K562 (cell line): Measurements from ENCODE around the gene CRIP1. TPM values are rescaled to one million over a fixed set of nuclear protein-coding genes. Genes with fewer than 3 reads are reported as not detected.

Experiments used
- ATAC-seq: fragments of 200-7000 bp; cut with Tn5 transposase; 3 replicates; pipeline ENCODE4 v1.9.1; 2020; ENCODE audit warnings: moderate library complexity
- BruUV-seq: library from RNA; stranded (reverse); fragments of 400-500 nt; replicated peaks from 2 replicates; lab custom pipeline; 2021; lab: Mats Ljungman, UMichigan
- CTCF ChIA-PET: fragments of 300-600 bp; formaldehyde crosslinking; extraction: SDS; loops from one replicate; lab custom pipeline; 2021; ENCODE audit warnings: low intra/inter-chr PET ratio; lab: Yijun Ruan, JAX
- POLR2A ChIA-PET: fragments of 300-600, 350-650 bp; sonication (Branson Sonifier 250); formaldehyde crosslinking; extraction: SDS; loops from one replicate; lab custom pipeline; 2021; ENCODE audit warnings: antibody characterized with exemption, inconsistent platforms; lab: Yijun Ruan, JAX
- DNase-seq, 4 experiments: peaks; one replicate each; pipeline versions ENCODE4 v3.0.0 to v3.0.0-alpha.2; 2011 to 2018; ENCODE audit warnings: low spot score in 3 of 4, mixed read lengths in 3 of 4; ENCODE audit errors: extremely low read depth in 1 of 4
- FAIRE-seq: peaks from 2 replicates; lab custom pipeline; 2011; peaks lifted over from hg19 to GRCh38; lab: Jason Lieb, UNC
- H2AFZ ChIP-seq: 2 replicates; pipeline ENCODE4 v1.6.0; 2011; ENCODE audit warnings: low read depth, low read length, control low read depth, inconsistent platforms
- H3K27ac ChIP-seq: fragments of 200-600 bp; 3 replicates; pipeline ENCODE4 v1.8.0; 2011; ENCODE audit warnings: low read depth, mild to moderate bottlenecking, control low read depth, inconsistent platforms, low read length, moderate library complexity, mixed read lengths; ENCODE audit errors: extremely low read depth
- H3K27me3 ChIP-seq, 2 experiments: fragments of 300-600 bp in 1 of 2; 2 replicates in 1 of 2; 3 replicates in 1 of 2; pipeline versions ENCODE4 v1.6.0 to v1.8.0; 2011; ENCODE audit warnings: inconsistent platforms in 2 of 2, low read length in 2 of 2, mild to moderate bottlenecking in 1 of 2, mixed read lengths in 1 of 2, moderate library complexity in 1 of 2; ENCODE audit not compliant: control insufficient read depth in 2 of 2, insufficient read depth in 2 of 2
- H3K36me3 ChIP-seq: fragments of 300-600 bp; 3 replicates; pipeline ENCODE4 v1.8.0; 2011; ENCODE audit warnings: mild to moderate bottlenecking, low read length, inconsistent platforms; ENCODE audit not compliant: control insufficient read depth, insufficient read depth
- H3K4me1 ChIP-seq, 2 experiments: fragments of 200-600 bp in 1 of 2; replicated peaks in 1 of 2; 2 replicates in 1 of 2; 3 replicates in 1 of 2; pipeline versions ENCODE4 v1.5.1 to v1.8.0; 2011; ENCODE audit warnings: inconsistent platforms in 2 of 2, low read length in 2 of 2, mild to moderate bottlenecking in 1 of 2, mixed read lengths in 1 of 2, moderate library complexity in 1 of 2; ENCODE audit not compliant: control insufficient read depth in 2 of 2, insufficient read depth in 2 of 2
- H3K4me2 ChIP-seq: 2 replicates; pipeline ENCODE4 v1.6.1; 2011; ENCODE audit warnings: low read length, control low read depth, inconsistent platforms, mixed read lengths; ENCODE audit not compliant: insufficient read depth
- H3K4me3 ChIP-seq: fragments of 200-600 bp; sonication (generic), shearing (Covaris generic); 2 replicates; pipeline ENCODE4 v1.5.1; 2016; ENCODE audit warnings: control low read depth, inconsistent platforms
- H3K79me2 ChIP-seq: fragments of 200-600 bp; 3 replicates; pipeline ENCODE4 v1.8.0; 2011; ENCODE audit warnings: low read length, inconsistent platforms; ENCODE audit not compliant: control insufficient read depth, insufficient read depth
- H3K9ac ChIP-seq, 2 experiments: 2 replicates each; pipeline versions ENCODE4 v1.6.0 to v1.6.1; 2011; ENCODE audit warnings: low read depth in 2 of 2, low read length in 2 of 2, control low read depth in 1 of 2, inconsistent platforms in 1 of 2, mild to moderate bottlenecking in 1 of 2, mixed read lengths in 1 of 2; ENCODE audit not compliant: insufficient read depth in 1 of 2
- H3K9me1 ChIP-seq: one replicate; pipeline ENCODE4 v1.6.0; 2011; ENCODE audit warnings: inconsistent platforms, mild to moderate bottlenecking, low read length, moderate library complexity; ENCODE audit not compliant: control insufficient read depth, insufficient read depth
- H3K9me3 ChIP-seq: replicated peaks from 2 replicates; pipeline ENCODE4 v1.5.1; 2011; ENCODE audit warnings: low read depth, low read length, inconsistent platforms; ENCODE audit not compliant: control insufficient read depth, insufficient read depth
- H4K20me1 ChIP-seq: replicated peaks from 2 replicates; pipeline ENCODE4 v1.6.1; 2011; ENCODE audit warnings: low read length, inconsistent platforms, mixed read lengths; ENCODE audit not compliant: control insufficient read depth, insufficient read depth
- ARID3B ChIP-seq: fragments of 250-450 bp; sonication (Bioruptor Pico); IDR thresholded peaks from 2 replicates; pipeline ENCODE4 v1.4.0; 2020; ENCODE audit warnings: borderline replicate concordance
- GATAD2A ChIP-seq: fragments of 450-650 bp; IDR thresholded peaks from 2 replicates; pipeline ENCODE4 v1.6.1; 2017
- GTF2F1 ChIP-seq: IDR thresholded peaks from 2 replicates; pipeline ENCODE4 v1.6.1; 2011; ENCODE audit warnings: low read depth, low read length, improper control_type of control experiment
- HMG20A ChIP-seq: fragments of 450-650 bp; formaldehyde crosslinking; conservative IDR thresholded peaks from 2 replicates; pipeline ENCODE4 v1.4.0; 2020; ENCODE audit warnings: mild to moderate bottlenecking, mixed read lengths
- JUND ChIP-seq, 2 experiments: IDR thresholded peaks; 2 replicates in 1 of 2; 3 replicates in 1 of 2; pipeline ENCODE4 v1.6.1; 2011; ENCODE audit warnings: borderline replicate concordance in 2 of 2, low read depth in 2 of 2, low read length in 2 of 2, improper control_type of control experiment in 1 of 2, missing biosample characterization in 1 of 2, missing genetic modification characterization in 1 of 2, missing genetic modification reagents in 1 of 2
- MEIS2 ChIP-seq: fragments of 450-650 bp; IDR thresholded peaks from 2 replicates; pipeline ENCODE4 v1.6.1; 2014; ENCODE audit warnings: mild to moderate bottlenecking; ENCODE audit not compliant: partially characterized antibody
- NR2F6 ChIP-seq: fragments of 450-650 bp; formaldehyde crosslinking; IDR thresholded peaks from 2 replicates; pipeline ENCODE4 v1.4.0; 2020; ENCODE audit warnings: mild to moderate bottlenecking
- RBM15 ChIP-seq: fragments of 200-400 bp; formaldehyde crosslinking; IDR thresholded peaks from 2 replicates; pipeline ENCODE4 v1.6.1; 2018; ENCODE audit warnings: mild to moderate bottlenecking, low read length, moderate library complexity; ENCODE audit not compliant: insufficient read depth
- SIN3B ChIP-seq: fragments of 450-650 bp; IDR thresholded peaks from 2 replicates; pipeline ENCODE4 v1.6.1; 2017; ENCODE audit warnings: low read depth, mild to moderate bottlenecking, moderate library complexity
- TAL1 ChIP-seq: fragments of 450-650 bp; IDR thresholded peaks from 2 replicates; pipeline ENCODE4 v1.6.1; 2016; ENCODE audit warnings: mild to moderate bottlenecking
- ZNF124 ChIP-seq: sonication (generic); formaldehyde crosslinking; IDR thresholded peaks from 2 replicates; pipeline ENCODE4 v1.8.1; 2022; ENCODE audit warnings: missing genetic modification reagents
- ZNF24 ChIP-seq: fragments of 450-650 bp; IDR thresholded peaks from 2 replicates; pipeline ENCODE4 v1.6.1; 2016
- ZNF384 ChIP-seq: IDR thresholded peaks from 2 replicates; pipeline ENCODE4 v1.6.1; 2012; ENCODE audit warnings: low read depth, low read length, improper control_type of control experiment
- WGBS: fragments of 100-300 bp; shearing (Covaris generic); methylation state at CpG from one replicate; pipeline ENCODE4 v1.1.6; 2016; ENCODE audit warnings: low coverage, mixed read lengths; ENCODE audit not compliant: insufficient coverage; ENCODE audit errors: missing lambda C conversion rate; 5-methylcytosine and 5-hydroxymethylcytosine counted together
- in situ Hi-C: fragments of 300-500 bp; cut with MboI; formaldehyde crosslinking; loops from 4 replicates; pipeline ENCODE4 v1.15.0; 2018; ENCODE audit warnings: inconsistent platforms, mixed read lengths
- intact Hi-C: fragments of 100-400 bp; cut with micrococcal nuclease; formaldehyde crosslinking; loops from 2 replicates; pipeline ENCODE4 v1.14.2; 2022
- polyA plus RNA-seq, 8 experiments: library from polyadenylated mRNA; depleted of rRNA in 4 of 8; stranded (reverse) in 5 of 8; unstranded in 3 of 8; fragments of >200 nt; fragmentation: Nextera tagmentation in 2 of 8; fragmentation: Illumina TruSeq in 1 of 8; extraction: Ambion mirVana in 2 of 8; extraction: Trizol in 1 of 8; gene quantifications; 2 replicates each; pipeline versions ENCODE4 v1.2.1 to v1.2.3, GENCODE V29; 2011 to 2014; ENCODE audit warnings: inconsistent platforms in 1 of 8, missing spikeins in 1 of 8
- total RNA-seq, 7 experiments: library from RNA; depleted of rRNA in 6 of 7; stranded (reverse); fragments of >200 nt in 6 of 7; fragmentation: Illumina TruSeq in 2 of 7; extraction: Trizol in 2 of 7; gene quantifications; 2 replicates each; pipeline versions ENCODE4 v1.2.1 to v1.2.3, GENCODE V29; 2011 to 2021; ENCODE audit warnings: low replicate concordance in 1 of 7
- TF ChIP-seq, protein P1 (sequence below), 3 experiments: fragments of 200-800 bp in 1 of 3; sonication (Bioruptor generic) in 1 of 3; sonication (generic) in 1 of 3; formaldehyde crosslinking in 1 of 3; IDR thresholded peaks; 2 replicates each; pipeline versions ENCODE4 v1.6.1 to v1.8.0; 2016 to 2022; ENCODE audit warnings: mild to moderate bottlenecking in 2 of 3, missing compliant biosample characterization in 2 of 3, missing genetic modification characterization in 2 of 3, missing genetic modification reagents in 1 of 3
- TF ChIP-seq, protein P2 (sequence below): fragments of 450-650 bp; IDR thresholded peaks from 2 replicates; pipeline ENCODE4 v1.6.1; 2017; ENCODE audit warnings: antibody characterized with exemption, mild to moderate bottlenecking

CRIP1 gene
- total and polyA plus RNA-seq, 9 of the 15 experiments (the other 6 are each of a cell fraction or from before 2014, with no cell fraction given), result 0.11 to 0.58 (median 0.14) TPM; not detected in 6

GRCh38 chr14:105482486-105483110, 4.1 kb upstream of the CRIP1 start:
- in situ Hi-C loops (no loop called here), intact Hi-C loops (loop anchor here (2.0 kb wide), 1 partner anchor 112 kb away; no protein-coding TSS in a partner anchor)
- Histone ChIP-seq H3K4me1 (peaks cover 12 to 90% of the 10 kb centered on the region in 2 experiments), H3K9me3 (no peaks in the 10 kb centered on the region), H3K36me3 (no peaks in the 10 kb centered on the region), H3K27ac (peak overlapping the region; percentile 58; the same call in 1 of the 3 replicates), H4K20me1 (no peaks in the 10 kb centered on the region; the same call in 1 of the 2 replicates), H3K4me2 (no peak overlapping the region), H2AFZ (0 out of 2 replicates have a peak overlapping the region, but pooled peaks have one; percentile 82), H3K79me2 (no peaks in the 10 kb centered on the region), H3K27me3 (no peaks in the 10 kb centered on the region; a peak in 1 of 5 replicates), H3K4me3 (no peak overlapping the region), H3K9me1 (no peaks in the 10 kb centered on the region), H3K9ac (peak overlapping the region; percentile 44 to 86; a peak in 3 of 4 replicates)
- ChIA-PET POLR2A (interaction anchor here (0.7 to 2.4 kb wide), 3 partner anchors 7 to 45 kb away, joined by 3 to 12 read pairs (median 3); no protein-coding TSS in a partner anchor), CTCF (interaction anchor here (1.1 kb wide), 1 partner anchor 8 kb away, joined by 3 read pairs; the partner anchor contains the start of gene TEDC1)
- BruUV-seq, result no TSS peak
- no peak for FAIRE-seq
- WGBS, result 59% methylated on average over 10 of the region's 18 CpGs
- no peak for DNase-seq
- no peak for TF ChIP-seq NR2F6 (CRISPR knock-in tag)
- TF ChIP-seq HMG20A (CRISPR knock-in tag), result no peak
- TF ChIP-seq, protein P1, sequence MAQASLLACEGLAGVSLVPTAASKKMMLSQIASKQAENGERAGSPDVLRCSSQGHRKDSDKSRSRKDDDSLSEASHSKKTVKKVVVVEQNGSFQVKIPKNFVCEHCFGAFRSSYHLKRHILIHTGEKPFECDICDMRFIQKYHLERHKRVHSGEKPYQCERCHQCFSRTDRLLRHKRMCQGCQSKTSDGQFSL (CRISPR knock-in tag; IDR thresholded peaks at IDR 0.05), result no peak
- TF ChIP-seq, protein P1 (tag; IDR thresholded peaks at IDR 0.05), result no peak
- TF ChIP-seq SIN3B, result no peak
- TF ChIP-seq MEIS2, result no peak
- TF ChIP-seq ZNF384, result no peak
- TF ChIP-seq TAL1, result no peak
- TF ChIP-seq RBM15, result no peak
- TF ChIP-seq ZNF24, result no peak
- no peak for TF ChIP-seq ZNF124
- TF ChIP-seq JUND (IDR thresholded peaks at IDR 0.05; ENCODE audit: borderline replicate concordance, low read depth, low read length), result no peak
- no peak for TF ChIP-seq JUND (tag; IDR thresholded peaks at IDR 0.05; ENCODE audit: borderline replicate concordance, low read depth, low read length)
- TF ChIP-seq GATAD2A, result no peak
- no peak for TF ChIP-seq ARID3B (CRISPR knock-in tag)
- no peak for TF ChIP-seq GTF2F1
- TF ChIP-seq, protein P2, sequence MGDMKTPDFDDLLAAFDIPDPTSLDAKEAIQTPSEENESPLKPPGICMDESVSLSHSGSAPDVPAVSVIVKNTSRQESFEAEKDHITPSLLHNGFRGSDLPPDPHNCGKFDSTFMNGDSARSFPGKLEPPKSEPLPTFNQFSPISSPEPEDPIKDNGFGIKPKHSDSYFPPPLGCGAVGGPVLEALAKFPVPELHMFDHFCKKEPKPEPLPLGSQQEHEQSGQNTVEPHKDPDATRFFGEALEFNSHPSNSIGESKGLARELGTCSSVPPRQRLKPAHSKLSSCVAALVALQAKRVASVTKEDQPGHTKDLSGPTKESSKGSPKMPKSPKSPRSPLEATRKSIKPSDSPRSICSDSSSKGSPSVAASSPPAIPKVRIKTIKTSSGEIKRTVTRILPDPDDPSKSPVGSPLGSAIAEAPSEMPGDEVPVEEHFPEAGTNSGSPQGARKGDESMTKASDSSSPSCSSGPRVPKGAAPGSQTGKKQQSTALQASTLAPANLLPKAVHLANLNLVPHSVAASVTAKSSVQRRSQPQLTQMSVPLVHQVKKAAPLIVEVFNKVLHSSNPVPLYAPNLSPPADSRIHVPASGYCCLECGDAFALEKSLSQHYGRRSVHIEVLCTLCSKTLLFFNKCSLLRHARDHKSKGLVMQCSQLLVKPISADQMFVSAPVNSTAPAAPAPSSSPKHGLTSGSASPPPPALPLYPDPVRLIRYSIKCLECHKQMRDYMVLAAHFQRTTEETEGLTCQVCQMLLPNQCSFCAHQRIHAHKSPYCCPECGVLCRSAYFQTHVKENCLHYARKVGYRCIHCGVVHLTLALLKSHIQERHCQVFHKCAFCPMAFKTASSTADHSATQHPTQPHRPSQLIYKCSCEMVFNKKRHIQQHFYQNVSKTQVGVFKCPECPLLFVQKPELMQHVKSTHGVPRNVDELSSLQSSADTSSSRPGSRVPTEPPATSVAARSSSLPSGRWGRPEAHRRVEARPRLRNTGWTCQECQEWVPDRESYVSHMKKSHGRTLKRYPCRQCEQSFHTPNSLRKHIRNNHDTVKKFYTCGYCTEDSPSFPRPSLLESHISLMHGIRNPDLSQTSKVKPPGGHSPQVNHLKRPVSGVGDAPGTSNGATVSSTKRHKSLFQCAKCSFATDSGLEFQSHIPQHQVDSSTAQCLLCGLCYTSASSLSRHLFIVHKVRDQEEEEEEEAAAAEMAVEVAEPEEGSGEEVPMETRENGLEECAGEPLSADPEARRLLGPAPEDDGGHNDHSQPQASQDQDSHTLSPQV, result no peak
- ATAC-seq, result no peak
